Activated naive CD8-positive, alpha-beta T cell treated with anti-CD3 and anti-CD28 coated beads, Interleukin-2, amount 50 U/mL, for 24 hours (primary cell): ENCODE measurements around the gene CYGB.
A peak's percentile ranks its signal among the peaks of the same experiment; 100 is the strongest.
"Not testable (repeated sequence)": the region's sequence is repeated elsewhere in the genome, so short reads cannot be mapped to it uniquely, and the experiment has no call there.

Experiments used
- ATAC-seq: fragments of 150-1000 bp; cut with Tn5 transposase; one replicate; pipeline ENCODE4 v1.10.0; 2021
- DNase-seq: peaks from one replicate; pipeline ENCODE4 v3.0.0; 2021
- H3K27ac Mint-ChIP-seq: one replicate; pipeline ENCODE4 v1.8.0; 2021; ENCODE audit warnings: mild to moderate bottlenecking, mixed read lengths
- H3K27me3 Mint-ChIP-seq: one replicate; pipeline ENCODE4 v1.8.0; 2021; ENCODE audit warnings: mixed read lengths
- H3K36me3 Mint-ChIP-seq: one replicate; pipeline ENCODE4 v1.8.0; 2021; ENCODE audit warnings: low read depth, mixed read lengths
- H3K4me1 Mint-ChIP-seq: one replicate; pipeline ENCODE4 v1.8.0; 2021; ENCODE audit warnings: mixed read lengths
- H3K4me3 Mint-ChIP-seq: one replicate; pipeline ENCODE4 v1.8.0; 2021; ENCODE audit warnings: mild to moderate bottlenecking, moderate library complexity, mixed read lengths
- H3K9me3 Mint-ChIP-seq: one replicate; pipeline ENCODE4 v1.8.0; 2021; ENCODE audit warnings: mixed read lengths

The CYGB gene

DNA sequence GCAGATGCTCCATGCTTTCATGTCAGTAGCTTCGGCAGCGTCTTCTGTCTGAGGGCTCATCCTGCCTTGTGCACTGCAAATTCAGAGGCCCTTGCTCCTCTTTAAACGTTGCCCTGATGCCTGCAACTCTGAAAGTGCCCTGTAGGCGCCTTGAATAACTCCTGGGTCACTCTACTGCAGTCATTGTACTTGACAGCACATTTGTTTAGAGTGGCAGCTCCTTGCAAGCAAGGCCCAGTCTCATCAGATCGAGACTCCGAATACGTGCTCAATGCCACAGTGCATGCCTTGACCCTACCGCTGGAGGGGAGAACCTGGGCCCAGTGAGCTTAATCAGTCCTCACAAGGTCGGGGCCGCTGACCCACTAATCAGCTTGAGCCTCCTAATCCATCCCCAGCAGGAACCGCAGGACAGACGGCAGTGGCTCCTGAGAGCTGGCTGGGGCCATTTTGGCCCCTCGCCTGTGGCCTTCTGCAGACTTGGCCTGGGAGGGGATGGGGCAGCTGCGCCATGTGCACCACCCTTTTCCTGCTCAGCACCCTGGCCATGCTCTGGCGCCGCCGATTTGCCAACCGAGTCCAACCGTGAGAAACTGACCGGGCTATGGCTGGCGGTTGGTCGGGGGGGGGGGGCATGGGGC, 2.2 kb upstream of the CYGB start, which contains the start of gene PRCD:
PRCD (plus strand) TSS at position 414 of the 641 bp plus-strand sequence; CDS start at position 512, 98 bp downstream.
- no peak for DNase-seq
- Mint-ChIP-seq H3K27ac (no peak within 1 kb of the TSS), H3K27me3 (peaks cover 30% of the 10 kb centered on the region), H3K4me3 (peak within 1 kb of the TSS; percentile 30), H3K9me3 (no peaks in the 10 kb centered on the region), H3K4me1 (no peaks in the 10 kb centered on the region), H3K36me3 (no peaks in the 10 kb centered on the region)
- ATAC-seq = no peak

DNA sequence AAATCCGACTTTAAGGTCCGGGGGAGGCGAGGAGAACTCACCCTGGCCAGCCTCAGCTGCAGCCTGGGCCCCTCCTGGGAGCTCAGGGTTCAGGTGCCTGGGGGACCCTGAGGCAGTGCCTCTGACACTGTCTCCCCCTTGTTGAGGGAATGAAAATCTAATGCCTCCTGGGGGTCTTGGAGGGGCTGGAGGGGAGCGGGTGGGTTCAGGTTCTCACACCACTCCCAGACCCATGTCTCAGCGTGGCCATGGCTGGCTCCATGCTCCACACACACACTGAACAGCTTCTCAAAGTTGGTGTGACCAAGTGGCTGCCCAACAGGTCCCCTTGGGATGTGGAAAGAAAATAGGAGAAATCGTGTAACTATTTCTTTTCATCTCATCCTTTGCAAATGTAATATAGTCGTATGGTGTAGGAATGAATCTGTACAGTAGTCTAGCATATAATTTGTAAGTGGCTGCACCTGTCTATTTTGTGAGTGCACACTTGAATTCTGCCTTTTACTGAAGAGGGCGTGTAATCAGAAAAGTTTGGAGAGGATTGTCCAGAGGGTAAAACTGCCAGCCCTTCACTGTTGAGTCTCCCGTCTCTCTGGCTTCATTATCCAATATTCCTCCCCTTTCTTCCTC, 1.5 kb upstream of the CYGB start:
- Mint-ChIP-seq H3K27me3 (peaks cover 28% of the 10 kb centered on the region), H3K4me3 (peak overlapping the region; percentile 30), H3K9me3 (no peaks in the 10 kb centered on the region), H3K4me1 (no peaks in the 10 kb centered on the region), H3K36me3 (no peaks in the 10 kb centered on the region), H3K27ac (no peak overlapping the region)
- no peak for DNase-seq
- ATAC-seq = no peak

DNA sequence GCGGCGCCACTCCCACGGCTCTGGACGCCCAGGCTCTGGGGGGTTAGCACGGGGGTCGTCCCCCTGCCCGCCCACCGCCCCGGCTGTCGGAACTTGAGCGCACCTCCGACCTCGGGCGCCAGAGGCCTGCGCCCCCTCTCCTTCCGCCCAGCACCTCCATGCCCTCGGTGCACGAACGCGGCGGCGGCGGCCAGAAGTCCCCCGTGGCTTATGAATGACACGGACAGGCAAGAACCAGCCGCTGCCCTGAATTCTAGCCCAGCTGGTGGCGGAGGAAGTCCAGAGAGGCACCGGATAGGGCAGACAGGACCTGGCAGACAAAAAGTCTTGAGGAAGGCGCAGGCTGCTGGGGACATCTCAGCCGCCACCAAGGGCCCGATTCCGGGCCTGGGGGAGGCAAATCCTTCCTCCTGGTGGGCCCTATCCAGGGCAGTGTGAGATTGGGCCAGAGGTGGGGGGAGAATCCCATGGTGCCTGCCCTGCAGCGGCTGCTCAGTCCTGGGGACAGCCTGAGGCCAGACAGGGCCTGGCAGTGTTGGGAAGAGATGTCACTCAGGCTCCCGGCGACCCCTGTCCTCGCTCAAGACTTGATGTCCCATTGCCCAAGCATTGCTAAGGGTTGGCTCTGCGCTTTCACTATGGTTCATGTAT, 897 bp upstream of the CYGB start:
- Mint-ChIP-seq H3K36me3 (no peaks in the 10 kb centered on the region), H3K4me1 (no peaks in the 10 kb centered on the region), H3K9me3 (no peaks in the 10 kb centered on the region), H3K27me3 (peaks cover 25% of the 10 kb centered on the region), H3K27ac (no peak overlapping the region), H3K4me3 (peak overlapping the region; percentile 30)
- no peak for DNase-seq
- ATAC-seq = no peak

DNA sequence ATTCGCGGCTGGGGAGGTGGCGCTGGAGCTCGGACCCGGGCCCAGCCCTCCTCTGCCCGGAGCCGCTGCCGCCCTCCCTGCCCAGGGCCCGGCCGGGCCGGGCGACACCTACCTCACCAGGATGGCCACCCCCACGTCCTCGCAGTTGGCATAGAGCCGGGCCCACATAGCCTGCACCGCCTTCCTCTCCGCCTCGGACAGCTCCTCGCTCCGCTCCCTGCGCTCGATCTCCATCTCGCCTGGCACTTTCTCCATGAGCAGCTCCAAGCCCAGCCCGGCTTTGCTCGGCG, 276 bp downstream of the CYGB start:
- no peak for ATAC-seq

DNA sequence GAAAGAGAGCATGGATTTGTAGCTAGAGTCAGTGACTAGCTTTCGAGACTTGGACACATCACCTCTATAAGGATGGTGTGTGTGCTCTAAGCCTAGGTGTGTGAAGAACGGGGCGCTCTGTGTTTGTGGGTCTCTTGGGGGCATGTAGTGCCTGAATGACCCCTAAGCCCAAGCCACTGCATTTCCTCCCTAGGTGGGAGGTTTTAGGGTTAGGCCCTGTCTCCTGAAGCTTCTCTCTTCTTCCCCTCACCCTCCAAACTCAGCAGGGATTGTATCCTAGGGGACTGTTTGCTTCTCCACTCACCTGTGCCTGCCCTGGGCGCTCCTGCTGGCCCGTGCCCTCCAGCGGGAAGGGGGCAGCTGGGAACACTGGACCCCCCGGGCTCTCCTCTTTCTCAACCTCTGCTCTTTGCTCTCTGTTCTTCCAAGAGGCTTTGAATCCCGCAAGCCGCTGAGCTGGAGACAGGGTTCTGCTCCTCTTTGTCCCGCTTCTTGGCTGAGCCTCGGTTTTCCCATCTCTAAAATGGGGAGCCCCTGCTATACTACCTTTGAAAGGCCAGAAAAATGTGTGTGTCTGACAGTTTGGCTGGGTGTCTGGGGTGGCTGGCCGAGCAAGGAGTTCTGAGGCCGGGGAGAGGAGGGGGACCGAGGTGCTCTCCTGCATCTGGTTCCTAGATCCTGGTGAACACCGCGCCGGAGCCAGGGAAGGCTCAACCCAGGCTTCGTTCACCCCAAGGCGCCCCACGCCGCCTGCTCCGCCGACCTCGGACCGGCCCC, 810 bp downstream of the CYGB start:
- DNase-seq (no peak), ATAC-seq (no peak)
- H3K36me3 Mint-ChIP-seq = no peaks in the 10 kb centered on the region
- no peak overlapping the region for H3K27ac Mint-ChIP-seq
- peaks cover 21% of the 10 kb centered on the region for H3K27me3 Mint-ChIP-seq
- H3K4me1 Mint-ChIP-seq = peaks cover 3% of the 10 kb centered on the region
- no peak overlapping the region for H3K4me3 Mint-ChIP-seq
- no peaks in the 10 kb centered on the region for H3K9me3 Mint-ChIP-seq

More for the DNA sequence above, 276 bp downstream of the CYGB start:
- H3K27ac Mint-ChIP-seq = no peak overlapping the region
- H3K4me3 Mint-ChIP-seq = no peak overlapping the region
- H3K4me1 Mint-ChIP-seq = no peaks in the 10 kb centered on the region
- H3K9me3 Mint-ChIP-seq = no peaks in the 10 kb centered on the region
- no peak for DNase-seq
- H3K36me3 Mint-ChIP-seq = no peaks in the 10 kb centered on the region
- peaks cover 21% of the 10 kb centered on the region for H3K27me3 Mint-ChIP-seq

DNA sequence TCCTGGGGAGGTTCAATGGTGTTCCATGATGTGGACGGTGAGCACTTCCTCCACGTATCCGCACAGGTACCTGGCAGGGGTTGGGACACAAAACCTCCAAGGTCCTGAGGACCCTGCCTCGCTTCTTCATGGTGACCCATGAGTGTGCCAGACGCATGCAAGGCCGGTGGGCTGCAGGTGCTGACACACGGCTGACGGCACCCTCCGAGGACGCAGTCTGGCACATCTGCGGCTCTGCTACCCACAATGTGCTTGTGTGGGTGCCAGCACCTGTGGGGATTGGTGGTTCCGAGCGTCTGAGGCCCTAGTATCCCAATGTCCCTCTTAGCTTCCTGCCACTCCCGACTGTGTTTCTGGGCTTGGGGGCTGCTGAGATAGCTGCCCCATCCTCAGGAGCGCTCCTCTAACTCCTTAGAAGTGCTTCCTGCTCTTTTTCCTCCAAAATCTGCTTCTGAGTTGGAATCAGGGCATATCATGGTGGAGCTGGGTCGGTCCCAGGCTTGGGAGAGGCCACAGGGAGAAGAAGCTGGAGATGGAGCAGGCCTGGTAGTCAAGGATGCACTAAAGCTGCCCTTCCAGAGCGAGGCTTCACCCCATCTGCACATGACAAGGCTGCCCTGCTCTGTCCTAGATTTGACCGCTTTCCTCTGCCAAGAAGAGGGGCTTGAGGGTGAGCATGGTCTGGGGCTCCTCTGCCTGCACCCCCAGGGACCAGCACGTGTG, 1.6 kb downstream of the CYGB start:
- Mint-ChIP-seq H3K27me3 (peaks cover 20% of the 10 kb centered on the region), H3K9me3 (no peaks in the 10 kb centered on the region), H3K4me1 (peaks cover 3% of the 10 kb centered on the region), H3K4me3 (no peak overlapping the region), H3K27ac (no peak overlapping the region), H3K36me3 (no peaks in the 10 kb centered on the region)
- DNase-seq = no peak
- no peak for ATAC-seq

DNA sequence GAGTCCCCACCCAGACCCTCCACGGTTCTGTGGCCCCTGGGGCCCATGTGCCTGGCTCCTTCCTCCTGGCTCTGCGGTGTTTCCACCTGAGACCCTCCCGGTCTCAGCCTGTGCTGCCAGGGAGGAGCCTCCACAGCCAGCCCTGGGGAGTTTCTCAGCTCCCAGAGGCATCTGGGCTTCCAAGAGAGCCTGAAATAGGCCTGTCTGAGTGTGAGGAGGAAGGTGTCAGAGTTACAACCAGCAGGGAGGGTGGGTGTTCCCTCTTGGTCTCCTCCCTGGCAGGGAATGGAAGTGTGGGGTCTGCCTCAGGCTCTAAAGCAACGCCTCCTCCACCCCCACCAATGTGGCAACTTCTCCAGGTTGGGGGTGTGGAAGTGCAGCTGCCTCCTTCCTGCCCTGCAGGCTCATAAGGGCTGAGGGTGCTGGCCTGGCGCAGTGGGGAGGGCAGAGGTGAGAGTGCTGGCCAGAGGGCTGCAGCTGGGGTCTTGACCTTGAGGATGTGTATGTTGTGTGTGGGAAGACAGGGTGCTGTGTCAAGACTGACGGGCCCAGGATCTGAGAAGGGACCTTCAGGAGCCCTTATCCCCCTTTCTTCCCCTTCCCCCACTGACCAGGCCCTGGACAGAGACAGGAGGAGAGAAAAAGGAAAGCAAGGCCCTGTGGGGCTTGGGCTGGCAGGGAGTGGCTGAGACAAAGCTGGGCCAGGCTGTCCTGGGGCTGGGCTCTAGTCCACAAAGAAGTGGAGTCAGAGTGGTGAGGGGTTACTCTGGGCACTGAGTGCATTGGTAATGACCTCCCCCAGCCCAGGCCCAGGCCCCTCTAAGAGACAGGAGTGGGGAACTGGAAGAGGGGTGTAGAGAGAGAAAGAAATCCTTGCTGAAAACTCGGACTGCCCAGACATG, 2.4 kb downstream of the CYGB start:
- Mint-ChIP-seq H3K27me3 (peaks cover 20% of the 10 kb centered on the region), H3K27ac (no peak overlapping the region), H3K4me3 (no peak overlapping the region), H3K4me1 (peaks cover 6% of the 10 kb centered on the region), H3K9me3 (no peaks in the 10 kb centered on the region), H3K36me3 (no peaks in the 10 kb centered on the region)
- ATAC-seq (no peak), DNase-seq (no peak)

DNA sequence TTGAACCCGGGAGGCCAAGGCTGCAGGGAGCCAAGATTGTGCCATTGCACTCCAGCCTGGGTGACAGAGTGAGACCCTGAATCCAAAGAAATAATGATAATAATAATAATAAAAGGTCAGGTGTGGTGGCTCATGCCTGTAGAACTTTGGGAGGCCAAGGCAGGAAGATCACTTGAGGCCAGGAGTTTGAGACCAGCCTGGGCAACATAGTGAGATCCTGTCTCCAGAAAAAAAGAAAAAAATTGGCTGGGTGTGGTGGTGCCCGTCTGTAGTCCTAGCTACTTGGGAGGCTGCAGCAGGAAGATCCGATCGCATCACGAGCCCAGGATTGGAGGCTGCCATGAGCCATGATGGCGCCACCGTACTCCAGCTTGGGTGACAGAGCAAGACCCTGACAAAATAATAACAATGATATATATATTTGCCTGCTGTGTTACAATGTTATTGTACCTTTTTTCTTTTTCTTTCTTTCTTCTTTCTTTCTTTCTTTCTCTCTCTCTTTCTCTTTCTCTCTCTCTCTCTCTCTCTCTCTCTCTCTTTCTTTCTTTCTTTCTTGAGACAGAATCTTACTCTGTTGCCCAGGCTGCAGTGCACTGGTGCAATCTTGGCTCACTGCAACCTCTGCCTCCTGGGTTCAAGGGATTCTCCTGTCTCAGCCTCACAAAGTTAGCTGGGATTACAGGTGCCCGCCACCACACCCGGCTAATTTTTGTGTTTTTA, 3.7 kb downstream of the CYGB start:
- Mint-ChIP-seq H3K27me3 (peaks cover 11% of the 10 kb centered on the region), H3K4me1 (peaks cover 13% of the 10 kb centered on the region)
- H3K27ac Mint-ChIP-seq, H3K4me3 Mint-ChIP-seq, DNase-seq, ATAC-seq, H3K36me3 Mint-ChIP-seq, H3K9me3 Mint-ChIP-seq: not testable (repeated sequence)

DNA sequence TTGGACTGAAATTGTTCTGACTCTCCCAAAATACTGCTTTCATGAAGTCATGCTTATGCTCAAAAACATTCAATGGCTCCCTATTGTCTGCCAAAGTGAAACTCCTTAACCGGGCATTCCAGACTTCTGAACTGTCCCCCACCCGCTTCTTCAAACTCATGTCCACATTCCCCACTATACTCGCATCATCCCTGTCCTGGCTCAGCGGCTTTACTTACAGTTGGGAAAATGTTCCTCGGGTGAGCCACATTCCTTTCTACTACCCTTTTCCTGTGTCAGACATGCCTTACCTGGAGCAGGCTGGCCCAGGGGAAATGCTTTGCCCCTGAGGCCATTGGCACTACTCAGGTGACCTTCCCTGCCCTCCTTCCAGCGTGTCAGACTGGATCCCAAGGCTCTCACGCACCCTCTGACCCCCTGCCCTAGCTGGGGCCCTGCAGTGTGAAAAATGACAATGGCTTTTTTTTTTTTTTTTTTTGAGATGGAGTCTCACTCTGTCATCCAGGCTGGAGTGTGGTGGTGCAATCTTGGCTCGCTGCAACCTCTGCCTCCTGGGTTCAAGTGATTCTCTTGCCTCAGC, 5.3 kb downstream of the CYGB start:
- H3K36me3 Mint-ChIP-seq = no peaks in the 10 kb centered on the region
- H3K9me3 Mint-ChIP-seq = no peaks in the 10 kb centered on the region
- no peak for DNase-seq
- H3K4me1 Mint-ChIP-seq = peaks cover 24% of the 10 kb centered on the region
- no peak overlapping the region for H3K4me3 Mint-ChIP-seq
- H3K27ac Mint-ChIP-seq = no peak overlapping the region
- H3K27me3 Mint-ChIP-seq = peaks cover 5% of the 10 kb centered on the region
- no peak for ATAC-seq

DNA sequence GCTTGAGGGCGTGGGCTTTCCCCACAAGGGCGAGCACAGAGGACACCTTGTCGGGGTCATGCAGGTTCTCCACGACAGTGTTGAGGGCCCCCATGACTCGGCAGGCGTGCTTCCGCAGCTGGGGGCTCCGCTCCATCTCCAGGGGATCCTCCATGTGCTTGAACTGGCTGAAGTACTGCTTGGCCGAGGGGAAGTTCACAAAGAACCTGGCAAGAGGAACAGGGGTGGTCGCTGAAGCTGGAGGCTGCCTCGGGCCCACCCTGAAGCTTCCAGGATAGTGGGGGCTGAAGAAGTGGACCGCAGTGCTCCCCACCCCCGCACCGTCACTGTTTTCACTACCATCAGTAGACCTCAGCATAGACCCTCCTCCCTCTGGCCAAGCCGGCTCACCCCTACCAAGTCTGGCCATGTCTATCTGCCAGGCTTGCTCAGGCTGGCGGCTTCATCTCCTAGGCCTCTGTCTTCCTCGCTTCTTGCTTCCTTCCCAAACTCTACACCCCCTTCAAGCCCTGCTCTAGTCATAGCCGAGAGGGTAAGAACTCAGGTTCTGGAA, 5.9 kb downstream of the CYGB start:
- Mint-ChIP-seq H3K9me3 (no peaks in the 10 kb centered on the region), H3K27me3 (peaks cover under 1% of the 10 kb centered on the region), H3K4me1 (peaks cover 25% of the 10 kb centered on the region), H3K27ac (no peak overlapping the region), H3K36me3 (no peaks in the 10 kb centered on the region), H3K4me3 (no peak overlapping the region)
- DNase-seq (no peak), ATAC-seq (no peak)

DNA sequence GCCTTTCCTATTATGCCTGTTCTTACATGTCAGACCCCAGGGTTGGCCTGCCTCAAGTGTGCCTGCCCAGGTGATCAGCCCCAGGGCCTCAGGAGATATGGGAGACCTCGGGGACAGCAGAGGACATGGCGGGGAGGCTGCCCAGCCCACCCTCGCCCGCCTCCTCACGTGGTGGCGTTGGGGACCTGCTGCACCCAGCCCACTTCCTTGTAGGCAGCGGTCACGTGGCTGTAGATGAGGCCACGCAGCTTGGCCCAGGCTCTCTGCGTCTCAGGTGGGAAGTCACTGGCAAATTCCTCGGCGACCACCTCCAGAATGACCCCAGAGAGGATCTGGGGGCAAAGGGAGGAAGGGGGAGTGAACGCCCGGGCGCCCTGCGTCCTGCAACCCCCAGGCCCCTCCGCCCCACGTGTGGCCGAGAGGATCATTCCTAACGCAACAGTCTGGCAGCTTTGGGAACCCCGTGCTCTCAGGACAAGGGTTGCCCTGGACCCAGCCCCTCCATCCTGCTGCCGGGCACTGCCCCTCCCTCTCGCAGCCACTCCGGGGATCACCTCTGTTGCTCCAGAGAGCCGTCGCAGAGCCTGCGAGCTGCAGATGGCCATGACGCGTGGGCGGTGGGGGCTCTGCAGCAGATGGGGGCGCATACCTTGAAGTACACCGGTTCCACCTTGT, 6.6 kb downstream of the CYGB start:
- H3K36me3 Mint-ChIP-seq = no peaks in the 10 kb centered on the region
- peaks cover 25% of the 10 kb centered on the region for H3K4me1 Mint-ChIP-seq
- no peak for DNase-seq
- ATAC-seq = no peak
- no peak overlapping the region for H3K4me3 Mint-ChIP-seq
- H3K9me3 Mint-ChIP-seq = no peaks in the 10 kb centered on the region
- H3K27ac Mint-ChIP-seq = no peak overlapping the region
- no peaks in the 10 kb centered on the region for H3K27me3 Mint-ChIP-seq

DNA sequence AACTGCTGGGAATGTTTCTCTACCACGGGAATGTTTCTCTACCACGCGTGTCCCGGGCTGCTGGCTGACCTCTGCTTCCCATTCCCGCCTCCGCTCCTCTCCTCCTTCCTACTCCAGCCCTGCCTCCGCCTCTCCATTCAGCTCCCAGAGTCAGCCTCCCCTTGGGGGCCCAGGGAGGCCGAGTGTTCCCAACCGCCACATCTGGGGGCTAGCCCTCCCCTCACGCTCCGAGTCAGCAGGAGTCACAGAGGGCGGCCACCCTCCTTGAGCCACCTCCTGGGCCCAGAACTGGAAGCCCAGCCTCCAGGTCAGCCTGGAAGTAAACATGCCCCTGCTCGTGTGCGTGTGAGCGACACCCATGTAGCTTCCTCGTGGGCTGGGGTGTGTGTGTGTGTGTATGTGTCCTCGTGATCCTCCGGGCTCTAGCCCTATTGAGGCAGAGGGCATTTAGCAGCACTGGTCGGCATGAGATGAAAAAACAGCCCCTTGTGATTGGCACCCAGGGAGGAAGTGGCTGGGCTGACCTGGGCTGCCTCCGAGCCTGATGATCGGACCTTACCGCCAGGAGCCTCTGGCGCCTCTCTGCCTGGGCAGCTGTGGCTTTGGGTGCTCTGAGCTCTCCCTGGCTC, 7.3 kb downstream of the CYGB start:
- ATAC-seq = no peak
- H3K9me3 Mint-ChIP-seq = no peaks in the 10 kb centered on the region
- H3K36me3 Mint-ChIP-seq = no peaks in the 10 kb centered on the region
- H3K4me1 Mint-ChIP-seq = peaks cover 25% of the 10 kb centered on the region
- no peak overlapping the region for H3K4me3 Mint-ChIP-seq
- no peaks in the 10 kb centered on the region for H3K27me3 Mint-ChIP-seq
- no peak overlapping the region for H3K27ac Mint-ChIP-seq
- DNase-seq = no peak
